DOHH2 (cell line): Measurements from ENCODE around the gene NELFE.

Experiments used
- CTCF ChIP-seq: fragments of 200-600 bp; sonication (generic); IDR thresholded peaks from one replicate; pipeline ENCODE4 v1.5.1; 2014; ENCODE audit warnings: antibody characterized with exemption, mild to moderate bottlenecking, low read depth, low read length; ENCODE audit not compliant: poor library complexity, severe bottlenecking
- EZH2phosphoT487 ChIP-seq: fragments of 200-600 bp; sonication (generic); IDR thresholded peaks from 2 replicates; pipeline ENCODE4 v1.6.1; 2017; ENCODE audit warnings: borderline replicate concordance, mild to moderate bottlenecking, antibody characterized with exemption, low read length, moderate library complexity, mixed read lengths

- TF ChIP-seq CTCF (no peak), EZH2phosphoT487 (no peak)
These were observed 8.7 kb downstream of the NELFE start for GRCh38 chr6:31949926-31950548.
